Measurements from ENCODE around the gene CD37.

CD37 gene

GRCh38 chr19:49382639-49383038, 47.4 kb downstream of the CD37 start:
- no peak for DNase-seq (ENCODE audit: low spot score)

GRCh38 chr19:49383599-49383998, 48.4 kb downstream of the CD37 start:
- no peak for DNase-seq (ENCODE audit: low spot score)

- peak; percentile 53 for DNase-seq (ENCODE audit: low spot score)
Observed at GRCh38 chr19:49387936-49388372, 52.7 kb downstream of the CD37 start, which contains the start of gene KASH5. TSS of gene KASH5 (plus strand) at chr19:49388249. CDS start at chr19:49390884, 2,635 bp downstream.

- no peak for DNase-seq (ENCODE audit: low spot score)
Observed at GRCh38 chr19:49389406-49389805, 54.2 kb downstream of the CD37 start.

All from activated CD4-positive, alpha-beta T cell treated with anti-CD3 and anti-CD28 coated beads, Interleukin-2, Interleukin-4, amounts not matched to agents 100 ng/mL and 50 ng/mL, durations not matched to agents 16 hours and 8 hours (primary cell).